NOMO-1 treated with dmso at 0.1 percent for 144 hours (cell line): ENCODE results near the gene IL17RE.

Experiments used
- DNase-seq: peaks from one replicate; lab custom pipeline; 2025; ENCODE audit not compliant: unreplicated experiment; lab: John Stamatoyannopoulos, UW

The IL17RE gene

GRCh38 chr3:9951598-9951961 is 48.9 kb downstream of the IL17RE start:
- DNase-seq = no peak

- peak; percentile 22 for DNase-seq
Observed at GRCh38 chr3:9951962-9952805, 49.5 kb downstream of the IL17RE start, which contains the start of gene PRRT3. PRRT3 (minus strand) TSS chr3:9952408; CDS start chr3:9950115, 2,293 bp downstream.

- no peak for DNase-seq
Observed at GRCh38 chr3:9955067-9955502, 52.4 kb downstream of the IL17RE start.

GRCh38 chr3:9955611-9956352 is 53.1 kb downstream of the IL17RE start:
- no peak for DNase-seq

- no peak for DNase-seq
Observed at GRCh38 chr3:9957214-9957613, 54.6 kb downstream of the IL17RE start.

- no peak for DNase-seq
Observed at GRCh38 chr3:9965200-9965875, 62.7 kb downstream of the IL17RE start.
